Osteocyte (in vitro differentiated cells): ENCODE results near the gene ITPR1. TPM values are rescaled to one million over a fixed set of nuclear protein-coding genes. Genes with fewer than 3 reads are reported as not detected.

Experiments
- DNase-seq: peaks from one replicate; pipeline ENCODE4 v3.0.0; 2021; ENCODE audit warnings: mixed read lengths; ENCODE audit not compliant: unreplicated experiment; ENCODE audit errors: extremely low spot score
- H3K27ac Mint-ChIP-seq: one replicate; pipeline ENCODE4 v1.8.0; 2021; ENCODE audit warnings: mild to moderate bottlenecking, mixed read lengths; ENCODE audit not compliant: unreplicated experiment
- H3K27me3 Mint-ChIP-seq: one replicate; pipeline ENCODE4 v1.8.0; 2021; ENCODE audit warnings: mixed read lengths; ENCODE audit not compliant: unreplicated experiment
- H3K36me3 Mint-ChIP-seq: one replicate; pipeline ENCODE4 v1.8.0; 2021; ENCODE audit warnings: mixed read lengths; ENCODE audit not compliant: unreplicated experiment
- H3K4me1 Mint-ChIP-seq: one replicate; pipeline ENCODE4 v1.8.0; 2021; ENCODE audit warnings: mixed read lengths; ENCODE audit not compliant: unreplicated experiment
- H3K4me3 Mint-ChIP-seq: one replicate; pipeline ENCODE4 v1.8.0; 2021; ENCODE audit warnings: mild to moderate bottlenecking, moderate library complexity, mixed read lengths; ENCODE audit not compliant: unreplicated experiment
- H3K9me3 Mint-ChIP-seq: one replicate; pipeline ENCODE4 v1.8.0; 2021; ENCODE audit warnings: mixed read lengths; ENCODE audit not compliant: unreplicated experiment
- CTCF ChIP-seq: fragments of 200-600 bp; sonication (generic); IDR thresholded peaks from 2 replicates; pipeline ENCODE4 v1.5.0; 2021; ENCODE audit warnings: antibody characterized with exemption, mild to moderate bottlenecking, moderate library complexity
- total RNA-seq: library from RNA; stranded (reverse); gene quantifications from 2 replicates; pipeline ENCODE4 v1.2.1, GENCODE V29; 2021

The ITPR1 gene
- total RNA-seq, 1 donor from 2014 or later = 34.3 TPM

- Mint-ChIP-seq H3K27me3 (no peaks in the 10 kb centered on the region), H3K9me3 (no peaks in the 10 kb centered on the region), H3K4me3 (no peak overlapping the region), H3K36me3 (peaks cover 5% of the 10 kb centered on the region), H3K27ac (no peak overlapping the region), H3K4me1 (no peaks in the 10 kb centered on the region)
- no peak for TF ChIP-seq CTCF
- no peak for DNase-seq
Observed at GRCh38 chr3:4643904-4644547, 150.9 kb downstream of the ITPR1 start.

- no peak overlapping the region for H3K27ac Mint-ChIP-seq
- no peak for DNase-seq
- TF ChIP-seq CTCF = no peak
- peaks cover 7% of the 10 kb centered on the region for H3K36me3 Mint-ChIP-seq
- no peak overlapping the region for H3K4me3 Mint-ChIP-seq
- no peaks in the 10 kb centered on the region for H3K27me3 Mint-ChIP-seq
- no peaks in the 10 kb centered on the region for H3K4me1 Mint-ChIP-seq
- H3K9me3 Mint-ChIP-seq = no peaks in the 10 kb centered on the region
Observed at GRCh38 chr3:4644951-4645350, 151.8 kb downstream of the ITPR1 start.

DNA sequence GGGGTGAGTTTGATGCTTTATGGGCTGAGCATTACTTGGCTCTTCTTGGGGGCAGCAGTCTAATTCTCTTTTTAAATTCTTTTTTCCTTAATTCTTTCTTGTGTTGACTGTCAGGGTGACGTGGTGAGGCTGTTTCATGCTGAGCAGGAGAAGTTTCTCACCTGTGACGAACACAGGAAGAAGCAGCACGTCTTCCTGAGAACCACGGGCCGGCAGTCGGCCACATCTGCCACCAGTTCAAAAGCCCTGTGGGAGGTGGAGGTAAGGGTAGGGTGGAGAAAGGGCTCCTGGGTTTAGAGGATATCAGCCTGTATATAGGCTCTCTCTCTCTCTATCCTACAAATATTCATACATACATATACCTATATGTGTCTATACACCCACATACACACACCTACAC lies 152.3 kb downstream of the ITPR1 start:
- H3K27me3 Mint-ChIP-seq = no peaks in the 10 kb centered on the region
- TF ChIP-seq CTCF = no peak
- H3K27ac Mint-ChIP-seq = no peak overlapping the region
- H3K4me3 Mint-ChIP-seq = no peak overlapping the region
- no peak for DNase-seq
- peaks cover 7% of the 10 kb centered on the region for H3K36me3 Mint-ChIP-seq
- H3K4me1 Mint-ChIP-seq = peaks cover under 1% of the 10 kb centered on the region
- no peaks in the 10 kb centered on the region for H3K9me3 Mint-ChIP-seq

- Mint-ChIP-seq H3K9me3 (no peaks in the 10 kb centered on the region), H3K27ac (no peak overlapping the region), H3K27me3 (no peaks in the 10 kb centered on the region), H3K4me1 (peaks cover 4% of the 10 kb centered on the region), H3K4me3 (no peak overlapping the region), H3K36me3 (peaks cover 7% of the 10 kb centered on the region)
- DNase-seq = no peak
- no peak for TF ChIP-seq CTCF
Observed at GRCh38 chr3:4647411-4647810, 154.3 kb downstream of the ITPR1 start.

GRCh38 chr3:4655145-4656045 lies 162.2 kb downstream of the ITPR1 start:
- no peak for TF ChIP-seq CTCF
- Mint-ChIP-seq H3K9me3 (no peaks in the 10 kb centered on the region), H3K27me3 (peaks cover 3% of the 10 kb centered on the region), H3K4me3 (no peak overlapping the region), H3K27ac (no peak overlapping the region), H3K4me1 (peaks cover 5% of the 10 kb centered on the region), H3K36me3 (peaks cover 2% of the 10 kb centered on the region)
- DNase-seq = no peak
